Naive B cell (primary cell): ENCODE measurements around the gene MMRN1. TPM values are rescaled to one million over a fixed set of nuclear protein-coding genes. Genes with fewer than 3 reads are reported as not detected.
"Not testable (repeated sequence)": the region's sequence is repeated elsewhere in the genome, so short reads cannot be mapped to it uniquely, and the experiment has no call there.

Experiments
- ATAC-seq, 2 donors: fragments of 150-1000 bp; cut with Tn5 transposase; 2 replicates each; pipeline ENCODE4 v1.10.0; 2021; ENCODE audit warnings: low read depth in 2 of 2, mild to moderate bottlenecking in 2 of 2, moderate library complexity in 2 of 2
- DNase-seq: peaks from one replicate; pipeline ENCODE4 v3.0.0; 2022
- H3K27ac Mint-ChIP-seq, 6 donors: one replicate each; pipeline ENCODE4 v1.8.0; 2020 to 2022; ENCODE audit warnings: mild to moderate bottlenecking in 6 of 6, mixed read lengths in 6 of 6, moderate library complexity in 5 of 6, inconsistent platforms in 2 of 6
- H3K27me3 Mint-ChIP-seq, 3 donors: one replicate each; pipeline ENCODE4 v1.8.0; 2021 to 2022; ENCODE audit warnings: mixed read lengths in 3 of 3, mild to moderate bottlenecking in 1 of 3
- H3K36me3 Mint-ChIP-seq, 2 donors: one replicate each; pipeline ENCODE4 v1.8.0; 2020 to 2022; ENCODE audit warnings: mixed read lengths in 2 of 2, inconsistent platforms in 1 of 2, mild to moderate bottlenecking in 1 of 2
- H3K4me1 Mint-ChIP-seq, 3 donors: one replicate each; pipeline ENCODE4 v1.8.0; 2020 to 2022; ENCODE audit warnings: mixed read lengths in 3 of 3, inconsistent platforms in 1 of 3, mild to moderate bottlenecking in 1 of 3, moderate library complexity in 1 of 3
- H3K4me3 Mint-ChIP-seq, 8 donors: one replicate each; pipeline ENCODE4 v1.8.0; 2020 to 2022; ENCODE audit warnings: mild to moderate bottlenecking in 8 of 8, mixed read lengths in 8 of 8, moderate library complexity in 8 of 8, inconsistent platforms in 2 of 8
- H3K9me3 Mint-ChIP-seq, 7 donors: one replicate each; pipeline ENCODE4 v1.8.0; 2020 to 2022; ENCODE audit warnings: mixed read lengths in 7 of 7, mild to moderate bottlenecking in 5 of 7, inconsistent platforms in 2 of 7, moderate library complexity in 1 of 7
- polyA plus RNA-seq, 6 donors: library from polyadenylated mRNA; unstranded; fragments of 300-500 nt; fragmentation: Illumina TruSeq; gene quantifications; one replicate each; pipeline ENCODE4 v1.2.3, GENCODE V29; 2021; ENCODE audit warnings: low read depth in 6 of 6

Gene MMRN1
- polyA plus RNA-seq, 6 donors from 2014 or later: 0.13 to 5.5 (median 1.6) TPM; not detected in 1

GRCh38 chr4:89898304-89898716 is 3.7 kb downstream of the MMRN1 start:
- DNase-seq (no peak), ATAC-seq (peak; percentile 70 to 77)
- no peaks in the 10 kb centered on the region for H3K36me3 Mint-ChIP-seq
- H3K27me3 Mint-ChIP-seq: peaks cover 0 to 15% (median 0%) of the 10 kb centered on the region in 3 donors
- no peak overlapping the region for H3K27ac Mint-ChIP-seq
- H3K4me3 Mint-ChIP-seq: peak overlapping the region in 1 of 8 donors; percentile 19
- peaks cover 11 to 20% (median 13%) of the 10 kb centered on the region in 3 donors for H3K4me1 Mint-ChIP-seq
- H3K9me3 Mint-ChIP-seq: no peaks in the 10 kb centered on the region

DNA sequence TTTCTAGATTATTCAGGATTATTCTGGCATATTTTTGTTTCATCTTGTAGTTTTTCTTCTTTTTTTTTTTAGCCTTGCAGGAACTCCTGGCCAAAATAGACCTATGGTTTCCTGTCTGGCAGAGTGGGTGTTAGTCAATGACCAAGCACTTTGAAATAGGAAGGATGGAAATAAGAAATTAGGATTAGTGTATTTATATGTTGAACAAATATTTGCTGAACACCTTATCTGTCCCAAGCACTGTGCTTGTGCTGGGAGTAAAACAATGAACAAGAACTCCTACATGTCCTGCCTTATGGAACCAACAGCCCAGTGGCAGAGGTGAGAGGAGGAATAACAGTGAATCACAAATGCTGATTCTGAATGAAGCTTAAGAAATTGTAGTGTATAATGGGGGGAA is 4.5 kb downstream of the MMRN1 start:
- no peak for DNase-seq
- H3K9me3 Mint-ChIP-seq: no peaks in the 10 kb centered on the region
- peaks cover 0 to 15% (median 0%) of the 10 kb centered on the region in 3 donors for H3K27me3 Mint-ChIP-seq

GRCh38 chr4:89899854-89900253 is 5.2 kb downstream of the MMRN1 start:
- ATAC-seq (no peak), DNase-seq (no peak)
- peaks cover 0 to 10% (median 0%) of the 10 kb centered on the region in 3 donors for H3K27me3 Mint-ChIP-seq
- no peaks in the 10 kb centered on the region for H3K9me3 Mint-ChIP-seq
- no peak overlapping the region for H3K4me3 Mint-ChIP-seq
- no peak overlapping the region for H3K27ac Mint-ChIP-seq
- peaks cover 6 to 10% (median 7%) of the 10 kb centered on the region in 3 donors for H3K4me1 Mint-ChIP-seq
- H3K36me3 Mint-ChIP-seq: no peaks in the 10 kb centered on the region

More for the DNA sequence above, 4.5 kb downstream of the MMRN1 start:
- Mint-ChIP-seq H3K36me3 (no peaks in the 10 kb centered on the region), H3K27ac (no peak overlapping the region), H3K4me1 (peaks cover 11 to 17% (median 13%) of the 10 kb centered on the region in 3 donors), H3K4me3 (no peak overlapping the region)
- no peak for ATAC-seq

DNA sequence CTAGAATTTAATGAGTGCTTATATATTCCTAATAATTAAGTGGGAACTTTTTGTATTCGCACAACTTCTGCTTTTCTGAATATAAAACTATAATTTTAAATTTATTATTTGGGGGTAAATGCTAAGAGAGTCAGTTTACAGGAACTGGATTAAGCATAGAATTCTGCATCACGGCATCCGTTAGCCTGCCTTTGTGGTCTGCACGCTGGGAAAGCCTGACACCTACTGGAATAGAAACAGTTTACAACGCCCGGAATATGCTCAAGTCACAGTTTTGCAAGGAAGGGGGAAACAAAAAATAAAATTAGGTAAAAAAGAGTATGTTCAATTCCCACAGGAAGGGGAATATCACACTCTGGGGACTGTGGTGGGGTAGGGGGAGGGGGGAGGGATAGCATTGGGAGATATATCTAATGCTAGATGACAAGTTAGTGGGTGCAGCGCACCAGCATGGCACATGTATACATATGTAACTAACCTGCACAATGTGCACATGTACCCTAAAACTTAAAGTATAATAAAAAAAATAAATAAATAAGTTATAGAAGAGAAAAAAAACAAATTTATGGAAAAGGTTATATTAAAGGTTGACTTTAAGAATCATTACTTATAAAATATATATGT is 7.3 kb downstream of the MMRN1 start:
- not testable (repeated sequence) for H3K27ac Mint-ChIP-seq, H3K4me1 Mint-ChIP-seq, H3K9me3 Mint-ChIP-seq, H3K36me3 Mint-ChIP-seq, H3K4me3 Mint-ChIP-seq, H3K27me3 Mint-ChIP-seq
- ATAC-seq: peak; percentile 70 to 74
- DNase-seq: peak; percentile 36

- Mint-ChIP-seq H3K9me3 (no peaks in the 10 kb centered on the region), H3K27me3 (peaks cover 0 to 4% (median 0%) of the 10 kb centered on the region in 3 donors), H3K4me3 (no peak overlapping the region), H3K36me3 (no peaks in the 10 kb centered on the region), H3K4me1 (peaks cover 0 to 7% (median 0%) of the 10 kb centered on the region in 3 donors), H3K27ac (no peak overlapping the region)
- ATAC-seq (no peak), DNase-seq (no peak)
Observed at GRCh38 chr4:89904524-89904923, 9.9 kb downstream of the MMRN1 start.

GRCh38 chr4:89906316-89906715 is 11.7 kb downstream of the MMRN1 start:
- no peak overlapping the region for H3K27ac Mint-ChIP-seq
- H3K4me3 Mint-ChIP-seq: no peak overlapping the region
- H3K9me3 Mint-ChIP-seq: no peaks in the 10 kb centered on the region
- peaks cover 0 to 4% (median 0%) of the 10 kb centered on the region in 3 donors for H3K27me3 Mint-ChIP-seq
- no peaks in the 10 kb centered on the region for H3K36me3 Mint-ChIP-seq
- no peak for DNase-seq
- no peak for ATAC-seq
- peaks cover 0 to 7% (median 0%) of the 10 kb centered on the region in 3 donors for H3K4me1 Mint-ChIP-seq

- no peak overlapping the region for H3K27ac Mint-ChIP-seq
- no peaks in the 10 kb centered on the region for H3K9me3 Mint-ChIP-seq
- H3K4me3 Mint-ChIP-seq: no peak overlapping the region
- peaks cover 0 to 7% (median 0%) of the 10 kb centered on the region in 3 donors for H3K4me1 Mint-ChIP-seq
- H3K27me3 Mint-ChIP-seq: peaks cover 0 to under 1% (median 0%) of the 10 kb centered on the region in 3 donors
- DNase-seq: no peak
- no peaks in the 10 kb centered on the region for H3K36me3 Mint-ChIP-seq
- no peak for ATAC-seq
Observed at GRCh38 chr4:89906777-89907521, 12.3 kb downstream of the MMRN1 start.

GRCh38 chr4:89909889-89910288 is 15.2 kb downstream of the MMRN1 start:
- Mint-ChIP-seq H3K9me3 (no peaks in the 10 kb centered on the region), H3K27ac (no peak overlapping the region), H3K4me1 (peaks cover 0 to 7% (median 0%) of the 10 kb centered on the region in 3 donors), H3K27me3 (no peaks in the 10 kb centered on the region), H3K36me3 (no peaks in the 10 kb centered on the region), H3K4me3 (no peak overlapping the region)
- no peak for ATAC-seq
- no peak for DNase-seq

GRCh38 chr4:89913623-89914022 is 19.0 kb downstream of the MMRN1 start:
- no peaks in the 10 kb centered on the region for H3K9me3 Mint-ChIP-seq
- ATAC-seq: no peak

GRCh38 chr4:89914609-89915550 is 20.2 kb downstream of the MMRN1 start:
- H3K9me3 Mint-ChIP-seq: no peaks in the 10 kb centered on the region
- no peak for ATAC-seq
- H3K4me1 Mint-ChIP-seq: no peaks in the 10 kb centered on the region
- H3K27ac Mint-ChIP-seq: no peak overlapping the region
- no peak for DNase-seq
- H3K4me3 Mint-ChIP-seq: no peak overlapping the region
- no peaks in the 10 kb centered on the region for H3K27me3 Mint-ChIP-seq
- no peaks in the 10 kb centered on the region for H3K36me3 Mint-ChIP-seq

More at GRCh38 chr4:89913623-89914022, 19.0 kb downstream of the MMRN1 start:
- DNase-seq: no peak
- Mint-ChIP-seq H3K4me3 (no peak overlapping the region), H3K27ac (no peak overlapping the region), H3K4me1 (no peaks in the 10 kb centered on the region), H3K36me3 (no peaks in the 10 kb centered on the region), H3K27me3 (no peaks in the 10 kb centered on the region)

DNA sequence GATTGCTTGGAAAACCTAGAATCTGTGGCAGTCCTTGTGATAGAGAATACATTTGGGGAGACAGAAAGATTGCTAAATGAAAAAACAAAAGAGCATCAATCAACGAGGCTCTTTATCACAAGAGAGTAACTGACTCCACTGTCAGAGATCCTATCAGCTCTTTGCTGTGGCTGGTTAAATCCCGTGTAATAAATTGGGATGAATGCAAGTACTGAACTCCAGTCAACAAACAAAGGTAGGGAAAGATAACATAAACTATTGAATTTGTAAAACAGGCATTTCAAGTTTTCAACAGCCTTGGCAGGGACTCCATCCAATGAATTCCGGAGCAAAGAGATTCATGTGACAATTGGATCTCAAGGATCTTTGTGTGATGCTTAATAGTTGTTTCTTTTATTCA is 21.3 kb downstream of the MMRN1 start:
- H3K9me3 Mint-ChIP-seq: no peaks in the 10 kb centered on the region
- H3K4me1 Mint-ChIP-seq: no peaks in the 10 kb centered on the region
- H3K36me3 Mint-ChIP-seq: no peaks in the 10 kb centered on the region
- H3K27me3 Mint-ChIP-seq: no peaks in the 10 kb centered on the region
- DNase-seq (no peak), ATAC-seq (no peak)
- H3K27ac Mint-ChIP-seq: no peak overlapping the region
- no peak overlapping the region for H3K4me3 Mint-ChIP-seq

GRCh38 chr4:89922848-89923416 is 28.3 kb downstream of the MMRN1 start:
- ATAC-seq (no peak), DNase-seq (no peak)
- no peaks in the 10 kb centered on the region for H3K36me3 Mint-ChIP-seq
- H3K27me3 Mint-ChIP-seq: peaks cover 0 to 8% (median 7%) of the 10 kb centered on the region in 3 donors
- no peak overlapping the region for H3K4me3 Mint-ChIP-seq
- peaks cover 0 to 4% (median 0%) of the 10 kb centered on the region in 7 donors for H3K9me3 Mint-ChIP-seq
- H3K27ac Mint-ChIP-seq: no peak overlapping the region
- no peaks in the 10 kb centered on the region for H3K4me1 Mint-ChIP-seq

- DNase-seq (no peak), ATAC-seq (no peak)
- Mint-ChIP-seq H3K9me3 (peaks cover 4 to 9% (median 6%) of the 10 kb centered on the region in 7 donors), H3K4me1 (peaks cover 0 to 4% (median 0%) of the 10 kb centered on the region in 3 donors), H3K27ac (peak overlapping the region in 1 of 6 donors; percentile 5), H3K27me3 (no peaks in the 10 kb centered on the region), H3K36me3 (peaks cover 7 to 20% of the 10 kb centered on the region in 2 donors), H3K4me3 (no peak overlapping the region)
Observed at GRCh38 chr4:89928838-89929237, 34.2 kb downstream of the MMRN1 start.
